HepG2 (cell line): ENCODE data around the gene EVL. TPM values are rescaled to one million over a fixed set of nuclear protein-coding genes. Genes with fewer than 3 reads are reported as not detected.

Experiments used
- ATAC-seq: fragments of 200-7000 bp; cut with Tn5 transposase; 3 replicates; pipeline ENCODE4 v1.9.1; 2020; ENCODE audit warnings: mild to moderate bottlenecking, moderate library complexity
- BruUV-seq: library from RNA; stranded (reverse); fragments of 400-500 nt; replicated peaks from 2 replicates; lab custom pipeline; 2021; lab: Mats Ljungman, UMichigan
- CTCF ChIA-PET: fragments of 300-600 bp; formaldehyde crosslinking; extraction: SDS; loops from one replicate; lab custom pipeline; 2021; ENCODE audit warnings: low total read pairs, inconsistent platforms, low intra/inter-chr PET ratio; lab: Yijun Ruan, JAX
- POLR2A ChIA-PET: fragments of 350-600 bp; sonication (Branson Sonifier 250); formaldehyde crosslinking; loops from one replicate; lab custom pipeline; 2020; ENCODE audit warnings: antibody characterized with exemption, inconsistent platforms; lab: Yijun Ruan, JAX
- DNase-seq: peaks from one replicate; pipeline ENCODE4 v3.0.0-alpha.2; 2015; ENCODE audit warnings: low spot score
- FAIRE-seq: peaks from 3 replicates; lab custom pipeline; 2011; peaks lifted over from hg19 to GRCh38; lab: Jason Lieb, UNC
- H2AFZ ChIP-seq: one replicate; pipeline ENCODE4 v1.6.1; 2011; ENCODE audit warnings: low read length, inconsistent platforms
- H3K27ac ChIP-seq: fragments of 300-600 bp; 3 replicates; pipeline ENCODE4 v1.8.0; 2011; ENCODE audit warnings: mixed run types, mild to moderate bottlenecking, mixed read lengths, low read length, inconsistent platforms; ENCODE audit not compliant: insufficient read depth; ENCODE audit errors: extremely low read length
- H3K27me3 ChIP-seq, 2 experiments: fragments of 200-600 bp in 1 of 2; 2 replicates in 1 of 2; 3 replicates in 1 of 2; pipeline versions ENCODE4 v1.6.0 to v1.8.0; 2011; ENCODE audit warnings: low read length in 2 of 2, mild to moderate bottlenecking in 2 of 2, moderate library complexity in 2 of 2, inconsistent platforms in 1 of 2; ENCODE audit not compliant: insufficient read depth in 2 of 2, control insufficient read depth in 1 of 2
- H3K36me3 ChIP-seq, 2 experiments: fragments of 200-600 bp in 1 of 2; replicated peaks in 1 of 2; 2 replicates in 1 of 2; 3 replicates in 1 of 2; pipeline versions ENCODE4 v1.5.1 to v1.8.0; 2011; ENCODE audit warnings: low read length in 2 of 2, inconsistent platforms in 1 of 2; ENCODE audit not compliant: insufficient read depth in 2 of 2, control insufficient read depth in 1 of 2
- H3K4me1 ChIP-seq: 2 replicates; pipeline ENCODE4 v1.5.1; 2012; ENCODE audit warnings: low read length, inconsistent platforms; ENCODE audit not compliant: insufficient read depth
- H3K4me2 ChIP-seq: 2 replicates; pipeline ENCODE4 v1.6.0; 2011; ENCODE audit warnings: low read depth, low read length, inconsistent platforms
- H3K4me3 ChIP-seq, 3 experiments: fragments of 200-600 bp in 1 of 3; sonication (generic), shearing (Covaris generic) in 1 of 3; replicated peaks in 1 of 3; 2 replicates each; pipeline ENCODE4 v1.5.1; 2011 to 2016; ENCODE audit warnings: low read length in 3 of 3, inconsistent platforms in 2 of 3, low read depth in 2 of 3, mild to moderate bottlenecking in 2 of 3, control low read depth in 1 of 3, mixed read lengths in 1 of 3; ENCODE audit not compliant: insufficient read depth in 1 of 3
- H3K79me2 ChIP-seq: one replicate; pipeline ENCODE4 v1.6.1; 2011; ENCODE audit warnings: low read length, inconsistent platforms; ENCODE audit not compliant: insufficient read depth
- H3K9ac ChIP-seq: 2 replicates; pipeline ENCODE4 v1.6.0; 2011; ENCODE audit warnings: mild to moderate bottlenecking, low read depth, low read length, inconsistent platforms; ENCODE audit not compliant: insufficient read depth
- H3K9me3 ChIP-seq: 2 replicates; pipeline ENCODE4 v1.5.1; 2012; ENCODE audit warnings: mild to moderate bottlenecking, low read length
- H4K20me1 ChIP-seq: 2 replicates; pipeline ENCODE4 v1.6.0; 2011; ENCODE audit warnings: inconsistent platforms, mild to moderate bottlenecking, low read length, moderate library complexity; ENCODE audit not compliant: insufficient read depth
- MAFK ChIP-seq, 2 experiments: IDR thresholded peaks in 1 of 2; conservative IDR thresholded peaks in 1 of 2; 2 replicates each; pipeline ENCODE4 v1.6.1; 2011; ENCODE audit warnings: improper control_type of control experiment in 2 of 2, low read length in 2 of 2
- SALL1 ChIP-seq: sonication (generic); formaldehyde crosslinking; IDR thresholded peaks from 2 replicates; pipeline ENCODE4 v1.8.0; 2022; ENCODE audit warnings: mild to moderate bottlenecking, missing genetic modification reagents
- ZFP36L2 ChIP-seq: sonication (generic); formaldehyde crosslinking; IDR thresholded peaks from 2 replicates; pipeline ENCODE4 v1.4.0; 2020; ENCODE audit warnings: missing genetic modification reagents
- WGBS: methylation state at CpG from one replicate; pipeline ENCODE4 v1.1.6; 2017; ENCODE audit warnings: low lambda C conversion rate; 5-methylcytosine and 5-hydroxymethylcytosine counted together
- in situ Hi-C: cut with HindIII; loops from 2 replicates; pipeline ENCODE4 v1.10.0; 2017; ENCODE audit warnings: low pct_unique_long_range_greater_than_20kb; ENCODE audit not compliant: extremely low pct_ligation_motif_present
- intact Hi-C: fragments of 100-400 bp; cut with micrococcal nuclease; formaldehyde crosslinking; loops from one replicate; pipeline ENCODE4 v1.10.0; 2022; ENCODE audit not compliant: unreplicated experiment
- polyA plus RNA-seq, 8 experiments: library from polyadenylated mRNA; depleted of rRNA in 3 of 8; stranded (reverse) in 7 of 8; unstranded in 1 of 8; fragments of >200 nt; fragmentation: Illumina TruSeq in 4 of 8; extraction: Trizol in 4 of 8; gene quantifications; 2 replicates each; pipeline versions ENCODE4 v1.2.1 to v1.2.3, GENCODE V29; 2011 to 2016; ENCODE audit warnings: low read depth in 4 of 8, missing spikeins in 1 of 8, mixed read lengths in 1 of 8; ENCODE audit not compliant: insufficient read depth in 1 of 8
- total RNA-seq, 5 experiments: library from RNA; depleted of rRNA; stranded (reverse); fragments of >200 nt; fragmentation: Illumina TruSeq; extraction: Trizol; gene quantifications; 2 replicates each; pipeline ENCODE4 v1.2.3, GENCODE V29; 2016; ENCODE audit warnings: low read depth in 1 of 5
- TF ChIP-seq, protein P1 (sequence below): IDR thresholded peaks from 2 replicates; pipeline ENCODE4 v1.6.1; 2016; ENCODE audit warnings: mild to moderate bottlenecking
- TF ChIP-seq, protein P2 (sequence below): sonication (generic); formaldehyde crosslinking; IDR thresholded peaks from 2 replicates; pipeline ENCODE4 v1.4.0; 2020; ENCODE audit warnings: missing genetic modification reagents
- TF ChIP-seq, protein P3 (sequence below): sonication (generic); formaldehyde crosslinking; IDR thresholded peaks from 2 replicates; pipeline ENCODE4 v1.5.1; 2020; ENCODE audit warnings: mild to moderate bottlenecking, missing genetic modification reagents, moderate library complexity

The EVL gene
- total and polyA plus RNA-seq, 2 of the 13 experiments (the other 11 are each of a cell fraction or from before 2014, with no cell fraction given) = 15.1 to 31.2 TPM

DNA sequence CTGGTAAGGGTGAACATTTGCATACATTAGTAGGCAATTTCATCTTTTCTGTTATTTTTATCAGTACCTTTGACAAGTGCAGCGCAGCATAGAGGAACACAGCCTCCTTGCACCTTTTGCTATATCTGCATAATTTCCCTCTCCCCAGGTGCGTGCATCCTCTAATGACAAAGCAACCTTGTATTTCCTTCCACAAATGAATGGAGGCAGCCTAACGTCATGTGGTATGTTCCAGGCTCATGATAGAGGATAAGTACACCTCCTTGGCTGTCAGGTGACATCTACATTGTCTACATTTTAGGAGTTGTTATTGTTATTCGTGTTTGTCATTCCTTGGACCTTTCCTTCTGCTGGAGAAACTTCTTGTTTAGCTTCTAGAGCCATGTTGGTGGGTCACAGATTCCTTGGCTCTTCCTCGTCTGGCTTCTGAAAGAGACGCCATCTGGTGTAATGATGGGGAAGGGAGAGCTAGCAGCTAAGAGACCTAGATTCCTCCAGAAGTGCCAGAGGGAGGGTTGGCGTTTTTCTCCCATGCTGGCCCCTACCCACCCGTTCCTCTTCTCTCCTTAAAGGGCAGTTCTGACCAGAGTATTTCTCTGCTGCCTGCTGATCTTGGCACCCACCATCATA, 37.0 kb downstream of the EVL start:
- Histone ChIP-seq H3K4me3 (no peak overlapping the region), H3K4me2 (no peak overlapping the region), H3K9me3 (no peaks in the 10 kb centered on the region), H3K4me1 (no peaks in the 10 kb centered on the region), H3K27ac (no peak overlapping the region), H4K20me1 (no peaks in the 10 kb centered on the region), H3K36me3 (peaks cover 7 to 17% of the 10 kb centered on the region in 2 experiments; a peak in 4 of 5 replicates), H3K9ac (no peak overlapping the region), H3K27me3 (no peaks in the 10 kb centered on the region), H3K79me2 (no peaks in the 10 kb centered on the region), H2AFZ (no peak overlapping the region)
- no TSS peak for BruUV-seq
- no peak for ATAC-seq
- ChIA-PET POLR2A (no interaction called here), CTCF (no interaction called here)
- 94% methylated on average over 8 of the region's 8 CpGs for WGBS
- no peak for FAIRE-seq
- in situ Hi-C loops = loop anchor here (10.0 kb wide), 1 partner anchor 117 kb away; no protein-coding TSS in a partner anchor
- DNase-seq = no peak
- no peak for TF ChIP-seq MAFK (conservative IDR thresholded peaks at IDR 0.05 in 1 of 2, IDR thresholded peaks at IDR 0.05 in 1 of 2; ENCODE audit: low read length in 2 of 2)
- TF ChIP-seq, protein P1, sequence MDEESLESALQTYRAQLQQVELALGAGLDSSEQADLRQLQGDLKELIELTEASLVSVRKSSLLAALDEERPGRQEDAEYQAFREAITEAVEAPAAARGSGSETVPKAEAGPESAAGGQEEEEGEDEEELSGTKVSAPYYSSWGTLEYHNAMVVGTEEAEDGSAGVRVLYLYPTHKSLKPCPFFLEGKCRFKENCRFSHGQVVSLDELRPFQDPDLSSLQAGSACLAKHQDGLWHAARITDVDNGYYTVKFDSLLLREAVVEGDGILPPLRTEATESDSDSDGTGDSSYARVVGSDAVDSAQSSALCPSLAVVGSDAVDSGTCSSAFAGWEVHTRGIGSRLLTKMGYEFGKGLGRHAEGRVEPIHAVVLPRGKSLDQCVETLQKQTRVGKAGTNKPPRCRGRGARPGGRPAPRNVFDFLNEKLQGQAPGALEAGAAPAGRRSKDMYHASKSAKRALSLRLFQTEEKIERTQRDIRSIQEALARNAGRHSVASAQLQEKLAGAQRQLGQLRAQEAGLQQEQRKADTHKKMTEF (CRISPR knock-in tag) = no peak
- TF ChIP-seq, protein P2, sequence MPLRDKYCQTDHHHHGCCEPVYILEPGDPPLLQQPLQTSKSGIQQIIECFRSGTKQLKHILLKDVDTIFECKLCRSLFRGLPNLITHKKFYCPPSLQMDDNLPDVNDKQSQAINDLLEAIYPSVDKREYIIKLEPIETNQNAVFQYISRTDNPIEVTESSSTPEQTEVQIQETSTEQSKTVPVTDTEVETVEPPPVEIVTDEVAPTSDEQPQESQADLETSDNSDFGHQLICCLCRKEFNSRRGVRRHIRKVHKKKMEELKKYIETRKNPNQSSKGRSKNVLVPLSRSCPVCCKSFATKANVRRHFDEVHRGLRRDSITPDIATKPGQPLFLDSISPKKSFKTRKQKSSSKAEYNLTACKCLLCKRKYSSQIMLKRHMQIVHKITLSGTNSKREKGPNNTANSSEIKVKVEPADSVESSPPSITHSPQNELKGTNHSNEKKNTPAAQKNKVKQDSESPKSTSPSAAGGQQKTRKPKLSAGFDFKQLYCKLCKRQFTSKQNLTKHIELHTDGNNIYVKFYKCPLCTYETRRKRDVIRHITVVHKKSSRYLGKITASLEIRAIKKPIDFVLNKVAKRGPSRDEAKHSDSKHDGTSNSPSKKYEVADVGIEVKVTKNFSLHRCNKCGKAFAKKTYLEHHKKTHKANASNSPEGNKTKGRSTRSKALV = no peak
- no peak for TF ChIP-seq ZFP36L2 (CRISPR knock-in tag)
- TF ChIP-seq, protein P3, sequence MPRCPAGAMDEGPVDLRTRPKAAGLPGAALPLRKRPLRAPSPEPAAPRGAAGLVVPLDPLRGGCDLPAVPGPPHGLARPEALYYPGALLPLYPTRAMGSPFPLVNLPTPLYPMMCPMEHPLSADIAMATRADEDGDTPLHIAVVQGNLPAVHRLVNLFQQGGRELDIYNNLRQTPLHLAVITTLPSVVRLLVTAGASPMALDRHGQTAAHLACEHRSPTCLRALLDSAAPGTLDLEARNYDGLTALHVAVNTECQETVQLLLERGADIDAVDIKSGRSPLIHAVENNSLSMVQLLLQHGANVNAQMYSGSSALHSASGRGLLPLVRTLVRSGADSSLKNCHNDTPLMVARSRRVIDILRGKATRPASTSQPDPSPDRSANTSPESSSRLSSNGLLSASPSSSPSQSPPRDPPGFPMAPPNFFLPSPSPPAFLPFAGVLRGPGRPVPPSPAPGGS (CRISPR knock-in tag) = no peak
- TF ChIP-seq SALL1 (CRISPR knock-in tag) = no peak
- intact Hi-C loops = no loop called here
